GM21528 (cell line): ENCODE results near the gene RBM12.
"Not testable (repeated sequence)": the region's sequence is repeated elsewhere in the genome, so short reads cannot be mapped to it uniquely, and the experiment has no call there.

Experiments used
- ATAC-seq: cut with Tn5 transposase; IDR thresholded peaks from one replicate; pipeline ENCODE4 v1.9.1; 2021; ENCODE audit warnings: mild to moderate bottlenecking, moderate library complexity; ENCODE audit not compliant: unreplicated experiment, low FRiP score

The RBM12 gene

GRCh38 chr20:35699127-35699956 is 34.6 kb upstream of the RBM12 start, which contains the start of the genes NFS1 and ROMO1:
Gene NFS1, minus strand, starts transcription at chr20:35699352. Its CDS starts 64 bp downstream, at chr20:35699288.
Gene ROMO1, plus strand, starts transcription at chr20:35699405. Its CDS starts 228 bp downstream, at chr20:35699633.
- peak; percentile 79 for ATAC-seq

GRCh38 chr20:35698298-35699126 is 33.8 kb upstream of the RBM12 start:
- peak; percentile 35 for ATAC-seq

GRCh38 chr20:35697696-35698297 is 33.1 kb upstream of the RBM12 start:
- ATAC-seq: no peak

- no peak for ATAC-seq
These were observed 31.3 kb upstream of the RBM12 start for GRCh38 chr20:35695978-35696377.

DNA sequence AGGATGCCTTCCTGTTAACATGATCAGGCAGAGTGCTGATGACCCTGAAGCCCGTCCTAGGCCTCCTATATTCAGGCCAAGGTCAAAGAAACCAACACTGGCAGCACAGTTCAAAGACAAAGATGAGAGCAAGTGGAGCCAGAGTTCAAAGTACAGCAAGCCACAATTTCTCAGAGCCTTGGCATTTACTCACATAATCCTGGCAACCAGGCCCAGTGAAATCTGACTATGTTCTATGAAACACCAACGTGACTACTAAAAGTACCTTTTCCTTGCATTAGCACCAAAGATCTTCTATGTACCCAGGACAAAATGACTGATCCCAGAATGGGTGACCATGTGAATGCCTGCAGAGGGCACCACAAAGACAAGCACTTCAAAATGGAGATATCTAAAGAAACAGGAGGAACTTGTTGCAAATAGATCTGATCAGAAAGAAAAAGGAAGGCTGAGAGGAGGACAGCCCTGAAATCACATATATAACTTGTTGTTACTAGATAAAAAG is 30.6 kb upstream of the RBM12 start:
- no peak for ATAC-seq

- no peak for ATAC-seq
These were observed 25.6 kb upstream of the RBM12 start for GRCh38 chr20:35690265-35690664.

DNA sequence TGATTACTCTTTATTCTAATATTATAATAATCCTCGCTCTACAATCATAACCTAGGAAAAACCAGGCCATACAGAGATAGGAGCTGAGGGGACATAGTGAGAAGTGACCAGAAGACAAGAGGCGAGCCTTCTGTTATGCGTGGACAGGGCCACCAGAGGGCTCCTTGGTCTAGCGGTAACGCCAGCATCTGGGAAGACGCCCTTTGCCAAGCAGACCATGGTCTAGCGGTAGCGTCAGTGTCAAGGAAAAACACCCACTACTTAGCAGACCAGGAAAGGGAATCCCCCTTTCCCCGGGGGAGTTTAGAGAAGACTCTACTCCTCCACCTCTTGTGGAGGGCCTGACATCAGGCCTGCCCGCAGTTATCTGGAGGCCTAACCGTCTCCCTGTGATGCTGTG is 22.2 kb upstream of the RBM12 start:
- not testable (repeated sequence) for ATAC-seq

GRCh38 chr20:35685368-35685767 is 20.7 kb upstream of the RBM12 start:
- not testable (repeated sequence) for ATAC-seq

GRCh38 chr20:35681960-35682359 is 17.3 kb upstream of the RBM12 start:
- no peak for ATAC-seq

DNA sequence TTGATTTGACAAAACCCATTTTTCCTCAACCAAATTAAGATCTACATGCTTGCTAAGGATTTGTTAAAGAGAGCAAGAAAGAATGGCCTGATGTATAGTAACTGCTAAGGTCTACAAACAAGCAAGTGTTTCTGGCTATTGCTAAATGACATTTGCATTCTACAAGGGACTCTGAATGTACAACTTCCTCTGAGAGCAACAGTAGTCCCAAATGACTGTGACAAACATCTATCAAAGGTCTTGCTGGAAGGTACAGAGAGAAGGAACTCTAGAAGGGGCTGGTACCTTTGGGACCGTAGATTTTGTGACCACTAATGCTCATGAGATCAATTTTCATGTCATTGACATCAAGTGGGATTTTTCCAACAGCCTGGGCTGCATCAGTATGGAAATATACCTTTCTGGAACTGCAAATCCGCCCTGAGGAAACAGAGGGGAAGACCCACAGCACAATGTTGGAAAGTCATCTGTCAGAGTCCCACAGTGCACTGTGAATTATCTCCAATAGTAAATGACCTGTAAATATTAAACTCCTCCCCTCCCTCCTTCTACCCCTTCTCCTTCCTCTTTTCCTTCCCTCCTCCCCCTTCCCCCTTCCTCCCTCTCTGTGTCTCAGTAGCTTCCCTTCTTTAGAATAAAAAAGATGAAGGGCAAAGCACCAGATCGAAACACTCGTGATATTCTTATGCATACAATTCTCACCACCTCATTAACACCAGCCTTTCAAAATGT is 15.9 kb upstream of the RBM12 start:
- no peak for ATAC-seq

- ATAC-seq: no peak
These were observed 10.2 kb upstream of the RBM12 start for GRCh38 chr20:35674921-35675320.

- no peak for ATAC-seq
These were observed 9.2 kb upstream of the RBM12 start for GRCh38 chr20:35673884-35674283.

GRCh38 chr20:35669681-35670080 is 5.0 kb upstream of the RBM12 start:
- no peak for ATAC-seq

DNA sequence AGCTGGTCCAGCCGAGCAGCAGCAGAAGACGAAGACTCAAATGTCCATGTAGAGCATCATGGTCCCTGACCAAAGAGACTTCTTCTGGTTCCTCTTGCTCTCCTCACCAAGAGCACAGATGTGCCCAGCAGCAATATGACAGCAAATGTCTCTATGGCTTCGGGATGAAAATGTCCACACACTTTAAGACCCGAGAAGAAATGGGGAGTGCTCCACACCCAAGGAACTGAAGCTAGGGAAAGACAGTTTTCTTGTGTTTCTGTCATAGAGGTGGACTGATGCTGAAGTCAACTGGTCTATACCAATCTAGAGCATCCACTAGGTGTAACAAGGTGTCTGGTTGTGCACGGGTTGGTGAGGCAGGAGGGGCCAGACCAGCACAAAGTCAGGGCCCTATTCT is 4.5 kb upstream of the RBM12 start:
- ATAC-seq: no peak

DNA sequence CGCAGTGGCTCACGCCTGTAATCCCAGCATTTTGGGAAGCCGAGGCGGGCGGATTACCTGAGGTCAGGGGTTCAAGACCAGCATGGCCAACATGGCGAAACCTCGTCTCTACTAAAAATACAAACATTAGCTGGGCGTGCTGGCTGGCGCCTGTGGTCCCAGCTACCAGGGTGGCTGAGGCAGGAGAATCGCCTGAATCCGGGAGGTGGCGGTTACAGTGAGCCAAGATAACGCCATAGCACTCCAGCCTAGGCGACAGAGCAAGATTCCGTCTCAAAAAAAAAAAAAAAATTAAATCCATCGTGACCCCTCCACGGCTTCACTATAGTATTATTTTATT is 1.2 kb upstream of the RBM12 start:
- no peak for ATAC-seq

- peak; percentile 36 for ATAC-seq
These were observed 909 bp downstream of the RBM12 start for GRCh38 chr20:35663516-35664465.

GRCh38 chr20:35662551-35662950 is 2.1 kb downstream of the RBM12 start:
- ATAC-seq: no peak

- ATAC-seq: no peak
These were observed 2.8 kb downstream of the RBM12 start for GRCh38 chr20:35661908-35662307.

- no peak for ATAC-seq
These were observed 3.6 kb downstream of the RBM12 start for GRCh38 chr20:35661053-35661452.
